Keratinocyte (primary cell): Measurements from ENCODE around the gene GPRC5B. TPM values are rescaled to one million over a fixed set of nuclear protein-coding genes. Genes with fewer than 3 reads are reported as not detected.

Source experiments
- DNase-seq: peaks from one replicate; pipeline ENCODE4 v3.0.0-alpha.2; 2011; ENCODE audit warnings: low read depth, missing footprints, low spot score
- FAIRE-seq: peaks from 2 replicates; lab custom pipeline; 2011; peaks lifted over from hg19 to GRCh38; lab: Jason Lieb, UNC
- H2AFZ ChIP-seq: 2 replicates; pipeline ENCODE4 v1.6.0; 2012; ENCODE audit warnings: low read length, control low read depth, inconsistent platforms; ENCODE audit not compliant: control insufficient read depth
- H3K27ac ChIP-seq: 2 replicates; pipeline ENCODE4 v1.5.1; 2011; ENCODE audit warnings: low read length; ENCODE audit not compliant: control insufficient read depth, insufficient read depth
- H3K27me3 ChIP-seq: 3 replicates; pipeline ENCODE4 v1.6.0; 2011; ENCODE audit warnings: low read length; ENCODE audit not compliant: control insufficient read depth, insufficient read depth; ENCODE audit errors: extremely low read depth
- H3K36me3 ChIP-seq, 2 experiments: 2 replicates in 1 of 2; 3 replicates in 1 of 2; pipeline ENCODE4 v1.5.1; 2011; ENCODE audit warnings: low read length in 2 of 2, mild to moderate bottlenecking in 1 of 2; ENCODE audit not compliant: control insufficient read depth in 2 of 2, insufficient read depth in 2 of 2; ENCODE audit errors: extremely low read depth in 1 of 2
- H3K4me1 ChIP-seq: 3 replicates; pipeline ENCODE4 v1.5.1; 2011; ENCODE audit warnings: low read length; ENCODE audit not compliant: control insufficient read depth, insufficient read depth; ENCODE audit errors: extremely low read depth
- H3K4me2 ChIP-seq: 3 replicates; pipeline ENCODE4 v1.6.0; 2011; ENCODE audit warnings: low read depth, low read length; ENCODE audit not compliant: control insufficient read depth, insufficient read depth; ENCODE audit errors: extremely low read depth
- H3K4me3 ChIP-seq, 3 experiments: fragments of 200-600 bp in 1 of 3; sonication (generic) in 1 of 3; 2 replicates in 2 of 3; 3 replicates in 1 of 3; pipeline ENCODE4 v1.5.1; 2011 to 2016; ENCODE audit warnings: low read length in 3 of 3, mild to moderate bottlenecking in 3 of 3, control low read depth in 2 of 3, inconsistent platforms in 1 of 3, low read depth in 1 of 3, mixed read lengths in 1 of 3, mixed run types in 1 of 3, moderate library complexity in 1 of 3; ENCODE audit not compliant: control insufficient read depth in 2 of 3, insufficient read depth in 2 of 3; ENCODE audit errors: extremely low read depth in 1 of 3
- H3K79me2 ChIP-seq: 2 replicates; pipeline ENCODE4 v1.6.0; 2012; ENCODE audit warnings: low read length; ENCODE audit not compliant: control insufficient read depth, insufficient read depth
- H3K9ac ChIP-seq: 3 replicates; pipeline ENCODE4 v1.6.0; 2011; ENCODE audit warnings: low read length; ENCODE audit not compliant: control insufficient read depth, insufficient read depth; ENCODE audit errors: extremely low read depth
- H3K9me1 ChIP-seq: 3 replicates; pipeline ENCODE4 v1.6.0; 2011; ENCODE audit warnings: low read length; ENCODE audit not compliant: control insufficient read depth, insufficient read depth; ENCODE audit errors: extremely low read depth
- H3K9me3 ChIP-seq: 2 replicates; pipeline ENCODE4 v1.5.1; 2012; ENCODE audit warnings: low read depth, low read length; ENCODE audit not compliant: control insufficient read depth
- H4K20me1 ChIP-seq: 3 replicates; pipeline ENCODE4 v1.6.0; 2011; ENCODE audit warnings: low read length; ENCODE audit not compliant: control insufficient read depth, insufficient read depth; ENCODE audit errors: extremely low read depth
- EZH2 ChIP-seq: IDR thresholded peaks from one replicate; pipeline ENCODE4 v1.6.1; 2012; ENCODE audit warnings: inconsistent platforms, mild to moderate bottlenecking, low read length, moderate library complexity
- dilution Hi-C: fragments of 300-500 bp; cut with MboI; formaldehyde crosslinking; loops from one replicate; pipeline ENCODE4 v1.7.0; 2020; ENCODE audit warnings: low sequenced_read_pairs; ENCODE audit not compliant: extremely low pct_ligation_motif_present
- polyA plus RNA-seq, 5 experiments: library from polyadenylated mRNA; depleted of rRNA in 3 of 5; stranded (reverse) in 3 of 5; stranded (forward) in 1 of 5; unstranded in 1 of 5; fragments of >200 nt; gene quantifications; 1 replicate in 1 of 5; 2 replicates in 3 of 5; 3 replicates in 1 of 5; pipeline versions ENCODE4 v1.2.1 to v1.2.3, GENCODE V29; 2011 to 2012; ENCODE audit warnings: missing spikeins in 2 of 5, low read depth in 1 of 5, low replicate concordance in 1 of 5
- TF ChIP-seq, protein P1 (sequence below), 3 experiments: IDR thresholded peaks in 1 of 3; conservative IDR thresholded peaks in 1 of 3; optimal IDR thresholded peaks in 1 of 3; 2 replicates in 2 of 3; 3 replicates in 1 of 3; pipeline versions ENCODE3 to v1.5.1; 2011; ENCODE audit warnings: low read length in 3 of 3, mild to moderate bottlenecking in 3 of 3, moderate library complexity in 2 of 3, control low read depth in 1 of 3, inconsistent platforms in 1 of 3; ENCODE audit not compliant: insufficient read depth in 2 of 3; ENCODE audit errors: extremely low read depth in 1 of 3

GPRC5B gene
- polyA plus RNA-seq, 1 donor (not counting 4 experiments of a cell fraction or from before 2014, with no cell fraction given): 0.03 TPM

DNA sequence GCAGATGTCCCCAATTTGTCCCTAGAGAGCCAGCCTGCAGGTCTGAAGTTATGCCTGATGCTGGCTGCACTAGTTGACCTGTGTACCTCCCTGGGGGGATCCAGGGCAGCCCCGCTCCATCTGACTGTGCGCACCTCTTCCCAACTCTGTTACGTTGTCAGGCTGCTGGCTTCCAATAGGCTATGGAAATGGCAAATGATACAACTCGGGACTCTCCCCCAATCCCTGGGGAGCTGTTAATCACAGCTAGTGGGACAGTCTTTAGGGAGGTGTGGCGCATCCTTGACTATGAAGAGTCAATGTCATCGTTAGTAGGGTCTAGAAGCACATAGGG is 30.1 kb downstream of the GPRC5B start:
- no peaks in the 10 kb centered on the region for H3K79me2 ChIP-seq
- FAIRE-seq (no peak), DNase-seq (no peak)
- H3K4me2 ChIP-seq: no peak overlapping the region
- H3K27me3 ChIP-seq: no peaks in the 10 kb centered on the region
- TF ChIP-seq EZH2: no peak
- TF ChIP-seq, protein P1, sequence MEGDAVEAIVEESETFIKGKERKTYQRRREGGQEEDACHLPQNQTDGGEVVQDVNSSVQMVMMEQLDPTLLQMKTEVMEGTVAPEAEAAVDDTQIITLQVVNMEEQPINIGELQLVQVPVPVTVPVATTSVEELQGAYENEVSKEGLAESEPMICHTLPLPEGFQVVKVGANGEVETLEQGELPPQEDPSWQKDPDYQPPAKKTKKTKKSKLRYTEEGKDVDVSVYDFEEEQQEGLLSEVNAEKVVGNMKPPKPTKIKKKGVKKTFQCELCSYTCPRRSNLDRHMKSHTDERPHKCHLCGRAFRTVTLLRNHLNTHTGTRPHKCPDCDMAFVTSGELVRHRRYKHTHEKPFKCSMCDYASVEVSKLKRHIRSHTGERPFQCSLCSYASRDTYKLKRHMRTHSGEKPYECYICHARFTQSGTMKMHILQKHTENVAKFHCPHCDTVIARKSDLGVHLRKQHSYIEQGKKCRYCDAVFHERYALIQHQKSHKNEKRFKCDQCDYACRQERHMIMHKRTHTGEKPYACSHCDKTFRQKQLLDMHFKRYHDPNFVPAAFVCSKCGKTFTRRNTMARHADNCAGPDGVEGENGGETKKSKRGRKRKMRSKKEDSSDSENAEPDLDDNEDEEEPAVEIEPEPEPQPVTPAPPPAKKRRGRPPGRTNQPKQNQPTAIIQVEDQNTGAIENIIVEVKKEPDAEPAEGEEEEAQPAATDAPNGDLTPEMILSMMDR (optimal IDR thresholded peaks at IDR 0.05 in 1 of 3, IDR thresholded peaks at IDR 0.05 in 1 of 3, conservative IDR thresholded peaks at IDR 0.05 in 1 of 3; ENCODE audit: extremely low read depth in 1 of 3, insufficient read depth in 2 of 3, low read length in 3 of 3): no peak
- no peaks in the 10 kb centered on the region for H3K36me3 ChIP-seq
- H3K9me3 ChIP-seq: no peaks in the 10 kb centered on the region
- dilution Hi-C loops: no loop called here
- no peak overlapping the region for H3K27ac ChIP-seq
- H3K4me3 ChIP-seq: no peak overlapping the region
- H3K9me1 ChIP-seq: no peaks in the 10 kb centered on the region
- H4K20me1 ChIP-seq: no peaks in the 10 kb centered on the region
- no peak overlapping the region for H3K9ac ChIP-seq
- no peak overlapping the region for H2AFZ ChIP-seq
- H3K4me1 ChIP-seq: no peaks in the 10 kb centered on the region

DNA sequence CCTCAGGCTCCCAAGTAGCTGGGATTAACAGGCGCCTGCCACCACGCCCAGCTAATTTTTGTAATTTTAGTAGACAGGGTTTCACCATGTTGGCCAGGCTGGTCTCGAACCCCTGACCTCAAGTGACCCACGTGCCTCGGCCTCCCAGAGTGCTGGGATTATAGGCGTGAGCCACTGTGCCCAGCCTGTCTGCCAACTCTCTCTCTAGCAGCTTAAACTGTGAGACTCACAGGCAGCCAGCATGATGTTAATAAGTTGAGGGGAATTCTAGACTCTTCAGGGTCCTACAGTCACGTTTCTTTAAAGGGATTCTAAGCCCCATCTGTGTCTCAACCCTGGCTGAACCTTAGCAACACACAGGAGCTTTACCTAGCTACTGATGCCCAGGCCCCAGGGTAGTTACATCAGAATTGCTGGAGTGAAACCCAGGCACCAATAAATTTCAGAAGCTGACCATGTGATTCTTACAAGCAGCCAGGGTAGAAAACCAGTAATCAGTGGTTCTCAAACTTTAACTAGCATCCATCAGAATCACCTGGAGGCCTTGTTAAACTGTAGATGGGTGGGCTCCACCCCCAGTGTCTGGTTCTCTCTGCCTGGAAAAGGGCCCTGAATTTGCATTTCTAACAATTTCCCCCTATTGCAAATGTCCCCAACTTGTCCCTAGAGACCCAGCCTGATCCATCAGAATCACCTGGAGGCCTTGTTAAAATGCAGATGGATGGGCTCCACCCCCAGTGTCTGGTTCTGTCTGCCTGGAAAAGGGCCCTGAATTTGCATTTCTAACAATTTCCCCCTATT is 30.7 kb downstream of the GPRC5B start:
- H3K4me1 ChIP-seq: no peaks in the 10 kb centered on the region
- TF ChIP-seq, protein P1 (optimal IDR thresholded peaks at IDR 0.05 in 1 of 3, IDR thresholded peaks at IDR 0.05 in 1 of 3, conservative IDR thresholded peaks at IDR 0.05 in 1 of 3; ENCODE audit: extremely low read depth in 1 of 3, insufficient read depth in 2 of 3, low read length in 3 of 3): no peak
- TF ChIP-seq EZH2: no peak
- H3K79me2 ChIP-seq: no peaks in the 10 kb centered on the region
- H3K9me1 ChIP-seq: no peaks in the 10 kb centered on the region
- H3K4me3 ChIP-seq: no peak overlapping the region
- dilution Hi-C loops: no loop called here
- no peak overlapping the region for H2AFZ ChIP-seq
- no peaks in the 10 kb centered on the region for H3K9me3 ChIP-seq
- FAIRE-seq (no peak), DNase-seq (no peak)
- H3K27me3 ChIP-seq: no peaks in the 10 kb centered on the region
- no peak overlapping the region for H3K9ac ChIP-seq
- no peaks in the 10 kb centered on the region for H3K36me3 ChIP-seq
- H3K27ac ChIP-seq: no peak overlapping the region
- no peak overlapping the region for H3K4me2 ChIP-seq
- no peaks in the 10 kb centered on the region for H4K20me1 ChIP-seq
